B cell (primary cell): ENCODE data around the gene SFTPB. TPM values are rescaled to one million over a fixed set of nuclear protein-coding genes. Genes with fewer than 3 reads are reported as not detected.

ENCODE experiments used
- ATAC-seq: fragments of 200-7000 bp; cut with Tn5 transposase; one replicate; pipeline ENCODE4 v1.10.0; 2021; ENCODE audit warnings: low read depth, mild to moderate bottlenecking, moderate number of reproducible peaks, moderate library complexity
- CTCF ChIA-PET: fragments of 350-600 bp; sonication (Branson Sonifier 250); formaldehyde crosslinking; loops from one replicate; lab custom pipeline; 2021; ENCODE audit warnings: antibody characterized with exemption, inconsistent platforms; lab: Charles Lee
- POLR2A ChIA-PET: fragments of 350-600 bp; sonication (Branson Sonifier 250); formaldehyde crosslinking; loops from one replicate; lab custom pipeline; 2021; ENCODE audit warnings: antibody characterized with exemption; lab: Charles Lee
- DNase-seq: peaks from one replicate; pipeline ENCODE4 v3.0.0; 2013
- H2AFZ ChIP-seq: 2 replicates; pipeline ENCODE4 v1.6.1; 2012; ENCODE audit warnings: mild to moderate bottlenecking, low read depth, low read length; ENCODE audit not compliant: insufficient read depth, poor library complexity, severe bottlenecking
- H3K27ac ChIP-seq, 2 donors: 1 replicate in 1 of 2; 2 replicates in 1 of 2; pipeline ENCODE4 v1.5.1; 2012 to 2013; ENCODE audit warnings: low read length in 2 of 2, mild to moderate bottlenecking in 2 of 2, moderate library complexity in 1 of 2
- H3K27me3 ChIP-seq, 4 experiments: fragments of 200-600 bp in 1 of 4; sonication (generic) in 1 of 4; replicated peaks in 1 of 4; 1 replicate in 2 of 4; 2 replicates in 2 of 4; pipeline versions ENCODE4 v1.6.1 to v1.7.0; 2013 to 2016; ENCODE audit warnings: low read length in 3 of 4, mild to moderate bottlenecking in 2 of 4, mixed read lengths in 1 of 4, moderate library complexity in 1 of 4; ENCODE audit not compliant: insufficient read depth in 4 of 4, control insufficient read depth in 3 of 4; ENCODE audit errors: control extremely low read depth in 1 of 4
- H3K36me3 ChIP-seq, 2 experiments: replicated peaks in 1 of 2; 1 replicate in 1 of 2; 2 replicates in 1 of 2; pipeline versions ENCODE4 v1.6.1 to v1.7.1; 2013; ENCODE audit warnings: low read length in 1 of 2; ENCODE audit not compliant: insufficient read depth in 2 of 2, control insufficient read depth in 1 of 2; ENCODE audit errors: control extremely low read depth in 1 of 2, extremely low read depth in 1 of 2
- H3K4me1 ChIP-seq, 2 donors: fragments of 200-600 bp in 1 of 2; sonication (generic) in 1 of 2; 1 replicate in 1 of 2; 2 replicates in 1 of 2; pipeline versions ENCODE4 v1.5.1 to v1.6.1; 2013 to 2017; ENCODE audit warnings: low read length in 2 of 2; ENCODE audit not compliant: control insufficient read depth in 2 of 2, insufficient read depth in 2 of 2
- H3K4me2 ChIP-seq: replicated peaks from 2 replicates; pipeline ENCODE3; 2012; ENCODE audit warnings: mild to moderate bottlenecking, low read depth, low read length; ENCODE audit not compliant: poor library complexity, severe bottlenecking
- H3K4me3 ChIP-seq, 5 experiments: fragments of 200-600 bp in 1 of 5; sonication (generic) in 1 of 5; 1 replicate in 3 of 5; 2 replicates in 2 of 5; pipeline versions ENCODE4 v1.5.1 to v1.7.0; 2011 to 2016; ENCODE audit warnings: low read length in 4 of 5, mild to moderate bottlenecking in 4 of 5, low read depth in 2 of 5, control low read depth in 1 of 5, moderate library complexity in 1 of 5; ENCODE audit not compliant: insufficient read depth in 1 of 5; ENCODE audit errors: control extremely low read depth in 1 of 5, extremely low read depth in 1 of 5
- H3K79me2 ChIP-seq: fragments of 200-600 bp; sonication (generic); one replicate; pipeline ENCODE4 v1.6.0; 2016; ENCODE audit warnings: low read length; ENCODE audit not compliant: control insufficient read depth, insufficient read depth
- H3K9ac ChIP-seq: fragments of 200-600 bp; sonication (generic); 2 replicates; pipeline ENCODE4 v1.6.1; 2017; ENCODE audit warnings: mild to moderate bottlenecking, low read length, moderate library complexity
- H3K9me3 ChIP-seq, 3 donors: one replicate each; pipeline versions ENCODE4 v1.6.1 to v1.7.1; 2013; ENCODE audit warnings: low read length in 2 of 3; ENCODE audit not compliant: control insufficient read depth in 2 of 3, insufficient read depth in 1 of 3; ENCODE audit errors: control extremely low read depth in 1 of 3
- H4K20me1 ChIP-seq: 2 replicates; pipeline ENCODE4 v1.6.0; 2012; ENCODE audit warnings: mild to moderate bottlenecking, low read length; ENCODE audit not compliant: insufficient read depth, control insufficient read depth, poor library complexity, severe bottlenecking
- H3K27ac Mint-ChIP-seq: one replicate; pipeline ENCODE4 v1.8.0; 2021; ENCODE audit warnings: mixed read lengths
- H3K27me3 Mint-ChIP-seq: one replicate; pipeline ENCODE4 v1.8.0; 2021; ENCODE audit warnings: mixed read lengths
- H3K4me1 Mint-ChIP-seq: one replicate; pipeline ENCODE4 v1.8.0; 2021; ENCODE audit warnings: mixed read lengths
- H3K4me3 Mint-ChIP-seq: one replicate; pipeline ENCODE4 v1.8.0; 2021; ENCODE audit warnings: mixed read lengths
- H3K9me3 Mint-ChIP-seq: one replicate; pipeline ENCODE4 v1.8.0; 2022; ENCODE audit warnings: mixed read lengths; ENCODE audit not compliant: insufficient read depth
- CTCF ChIP-seq: fragments of 200-600 bp; IDR thresholded peaks from one replicate; pipeline ENCODE4 v1.8.0; 2022; ENCODE audit warnings: antibody characterized with exemption, mild to moderate bottlenecking
- EZH2 ChIP-seq: IDR thresholded peaks from 2 replicates; pipeline ENCODE4 v1.6.1; 2012; ENCODE audit warnings: borderline replicate concordance, low read depth, mild to moderate bottlenecking, moderate library complexity, low read length; ENCODE audit not compliant: insufficient read depth, poor library complexity, severe bottlenecking
- WGBS: methylation state at CpG from one replicate; pipeline ENCODE4 v1.1.5; 2013; ENCODE audit warnings: missing lambda C conversion rate; ENCODE audit not compliant: insufficient coverage; 5-methylcytosine and 5-hydroxymethylcytosine counted together
- intact Hi-C: fragments of 100-400 bp; cut with micrococcal nuclease; formaldehyde crosslinking; loops from one replicate; pipeline ENCODE4 v1.10.0; 2022
- polyA plus RNA-seq: library from polyadenylated mRNA; depleted of rRNA; stranded (reverse); fragments of >200 nt; gene quantifications from 2 replicates; pipeline ENCODE4 v1.2.3, GENCODE V29; 2012
- total RNA-seq, 2 donors: library from RNA; stranded (reverse); fragments of 120-200 nt in 1 of 2; gene quantifications; 1 replicate in 1 of 2; 2 replicates in 1 of 2; pipeline versions ENCODE4 v1.2.3 to v1.2.4, GENCODE V29; 2013 to 2022

The SFTPB gene
- total and polyA plus RNA-seq, 2 donors (not counting 1 experiment from before 2014, with no cell fraction given), result not detected

- DNase-seq (no peak), ATAC-seq (no peak)
- peaks cover 7 to 86% of the 10 kb centered on the region in 2 experiments for H3K36me3 ChIP-seq
- no peak overlapping the region for H3K4me3 Mint-ChIP-seq
- no peak overlapping the region for H3K4me2 ChIP-seq
- no peaks in the 10 kb centered on the region for H3K27me3 ChIP-seq
- no peak overlapping the region for H3K9ac ChIP-seq
- CTCF ChIA-PET, result interaction anchor here (1.2 to 8.4 kb wide), 6 partner anchors 9 to 71 kb away, joined by 3 to 134 read pairs (median 22); no protein-coding TSS in a partner anchor
- H3K27me3 Mint-ChIP-seq, result no peaks in the 10 kb centered on the region
- H4K20me1 ChIP-seq, result peaks cover 13% of the 10 kb centered on the region
- POLR2A ChIA-PET, result interaction anchor here (0.6 kb wide), 1 partner anchor 146 kb away, joined by 4 read pairs; no protein-coding TSS in a partner anchor
- no peak overlapping the region for H2AFZ ChIP-seq
- peaks cover 34% of the 10 kb centered on the region for H3K79me2 ChIP-seq
- no peaks in the 10 kb centered on the region for H3K4me1 ChIP-seq
- no peak overlapping the region for H3K4me3 ChIP-seq
- H3K9me3 ChIP-seq, result no peaks in the 10 kb centered on the region
- H3K27ac Mint-ChIP-seq, result no peak overlapping the region
- intact Hi-C loops, result no loop called here
- WGBS, result 80% methylated on average over 2 of the region's 4 CpGs
- no peaks in the 10 kb centered on the region for H3K9me3 Mint-ChIP-seq
- H3K27ac ChIP-seq, result no peak overlapping the region
- no peak for TF ChIP-seq EZH2
- no peak for TF ChIP-seq CTCF
- H3K4me1 Mint-ChIP-seq, result peaks cover 4% of the 10 kb centered on the region
These were observed 32.4 kb downstream of the SFTPB start for GRCh38 chr2:85635636-85636035.

GRCh38 chr2:85635011-85635410, 33.0 kb downstream of the SFTPB start:
- no peak overlapping the region for H3K4me3 Mint-ChIP-seq
- H3K27ac Mint-ChIP-seq, result no peak overlapping the region
- Histone ChIP-seq H3K9me3 (no peaks in the 10 kb centered on the region), H3K4me1 (no peaks in the 10 kb centered on the region), H3K27me3 (no peaks in the 10 kb centered on the region), H3K36me3 (peaks cover 9 to 88% of the 10 kb centered on the region in 2 experiments), H3K27ac (no peak overlapping the region), H2AFZ (no peak overlapping the region), H4K20me1 (peaks cover 13% of the 10 kb centered on the region), H3K79me2 (peaks cover 35% of the 10 kb centered on the region), H3K4me3 (no peak overlapping the region), H3K4me2 (no peak overlapping the region), H3K9ac (no peak overlapping the region)
- no peaks in the 10 kb centered on the region for H3K9me3 Mint-ChIP-seq
- TF ChIP-seq EZH2 (no peak), CTCF (no peak)
- H3K27me3 Mint-ChIP-seq, result no peaks in the 10 kb centered on the region
- ATAC-seq (no peak), DNase-seq (no peak)
- H3K4me1 Mint-ChIP-seq, result peaks cover 4% of the 10 kb centered on the region
- CTCF ChIA-PET, result interaction anchor here (1.2 to 8.4 kb wide), 3 partner anchors 10 to 72 kb away, joined by 3 to 134 read pairs (median 22); no protein-coding TSS in a partner anchor
- POLR2A ChIA-PET, result no interaction called here
- 91% methylated on average over 3 of the region's 8 CpGs for WGBS
- intact Hi-C loops, result no loop called here
